Nephron progenitor cell (in vitro differentiated cells): Measurements from ENCODE around the gene CYP20A1.

Experiments
- DNase-seq: peaks from one replicate; pipeline ENCODE4 v3.0.0; 2021
- H3K27ac Mint-ChIP-seq: 2 replicates; pipeline ENCODE4 v1.8.0; 2021; ENCODE audit warnings: mild to moderate bottlenecking, moderate library complexity, mixed read lengths
- H3K27me3 Mint-ChIP-seq: 2 replicates; pipeline ENCODE4 v1.8.0; 2021; ENCODE audit warnings: mild to moderate bottlenecking, low read depth, mixed read lengths; ENCODE audit not compliant: poor library complexity
- H3K36me3 Mint-ChIP-seq: 2 replicates; pipeline ENCODE4 v1.8.0; 2021; ENCODE audit warnings: low read depth, mixed read lengths
- H3K4me1 Mint-ChIP-seq: 2 replicates; pipeline ENCODE4 v1.8.0; 2021; ENCODE audit warnings: mixed read lengths
- H3K4me3 Mint-ChIP-seq: 2 replicates; pipeline ENCODE4 v1.8.0; 2021; ENCODE audit warnings: mild to moderate bottlenecking, moderate library complexity, mixed read lengths
- H3K9me3 Mint-ChIP-seq: 2 replicates; pipeline ENCODE4 v1.8.0; 2021; ENCODE audit warnings: mild to moderate bottlenecking, moderate library complexity, mixed read lengths
- TF ChIP-seq, protein P1 (sequence below): fragments of 200-600 bp; sonication (generic); IDR thresholded peaks from 2 replicates; pipeline ENCODE4 v1.5.0; 2021; ENCODE audit warnings: antibody characterized with exemption

Gene CYP20A1

DNA sequence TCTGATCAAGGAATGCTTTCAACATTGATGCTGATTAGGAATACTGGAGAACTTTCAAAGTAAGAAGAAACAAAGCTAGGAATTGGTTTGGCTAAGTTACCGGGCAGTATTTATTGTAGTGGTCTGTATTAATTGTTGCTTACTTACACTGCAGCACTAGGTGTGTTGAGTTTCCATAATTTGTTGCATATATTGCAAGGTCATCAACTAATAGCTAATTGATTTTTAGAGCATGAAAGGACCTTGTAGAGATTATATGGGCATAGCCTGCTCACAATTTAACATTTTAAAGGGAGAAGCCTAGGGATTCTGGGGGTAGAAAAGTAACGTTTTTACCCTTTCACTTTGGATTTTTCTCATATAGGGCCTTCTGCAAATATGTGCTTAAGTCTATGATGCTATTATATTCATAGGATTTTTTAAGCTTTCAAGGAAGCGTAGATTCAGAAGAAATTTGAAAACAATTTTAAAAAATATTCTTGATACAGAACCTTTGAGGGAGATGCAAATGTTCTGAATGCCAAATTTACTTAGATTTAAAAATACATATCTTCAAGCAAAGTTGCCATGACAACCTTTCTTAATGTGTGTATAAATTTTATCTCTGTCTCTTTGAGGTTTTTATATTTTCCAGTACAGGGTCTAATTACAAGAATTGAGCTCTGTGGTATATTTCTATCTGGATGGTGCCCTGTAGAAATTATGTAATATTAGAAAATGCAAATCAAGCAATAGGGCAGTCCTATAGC is 72.0 kb downstream of the CYP20A1 start:
- TF ChIP-seq, protein P1, sequence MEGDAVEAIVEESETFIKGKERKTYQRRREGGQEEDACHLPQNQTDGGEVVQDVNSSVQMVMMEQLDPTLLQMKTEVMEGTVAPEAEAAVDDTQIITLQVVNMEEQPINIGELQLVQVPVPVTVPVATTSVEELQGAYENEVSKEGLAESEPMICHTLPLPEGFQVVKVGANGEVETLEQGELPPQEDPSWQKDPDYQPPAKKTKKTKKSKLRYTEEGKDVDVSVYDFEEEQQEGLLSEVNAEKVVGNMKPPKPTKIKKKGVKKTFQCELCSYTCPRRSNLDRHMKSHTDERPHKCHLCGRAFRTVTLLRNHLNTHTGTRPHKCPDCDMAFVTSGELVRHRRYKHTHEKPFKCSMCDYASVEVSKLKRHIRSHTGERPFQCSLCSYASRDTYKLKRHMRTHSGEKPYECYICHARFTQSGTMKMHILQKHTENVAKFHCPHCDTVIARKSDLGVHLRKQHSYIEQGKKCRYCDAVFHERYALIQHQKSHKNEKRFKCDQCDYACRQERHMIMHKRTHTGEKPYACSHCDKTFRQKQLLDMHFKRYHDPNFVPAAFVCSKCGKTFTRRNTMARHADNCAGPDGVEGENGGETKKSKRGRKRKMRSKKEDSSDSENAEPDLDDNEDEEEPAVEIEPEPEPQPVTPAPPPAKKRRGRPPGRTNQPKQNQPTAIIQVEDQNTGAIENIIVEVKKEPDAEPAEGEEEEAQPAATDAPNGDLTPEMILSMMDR, result no peak
- peaks cover 41% of the 10 kb centered on the region for H3K36me3 Mint-ChIP-seq
- no peak overlapping the region for H3K4me3 Mint-ChIP-seq
- no peaks in the 10 kb centered on the region for H3K4me1 Mint-ChIP-seq
- no peak for DNase-seq
- H3K27ac Mint-ChIP-seq, result no peak overlapping the region
- H3K27me3 Mint-ChIP-seq, result peaks cover 2% of the 10 kb centered on the region
- H3K9me3 Mint-ChIP-seq, result peaks cover 27% of the 10 kb centered on the region

DNA sequence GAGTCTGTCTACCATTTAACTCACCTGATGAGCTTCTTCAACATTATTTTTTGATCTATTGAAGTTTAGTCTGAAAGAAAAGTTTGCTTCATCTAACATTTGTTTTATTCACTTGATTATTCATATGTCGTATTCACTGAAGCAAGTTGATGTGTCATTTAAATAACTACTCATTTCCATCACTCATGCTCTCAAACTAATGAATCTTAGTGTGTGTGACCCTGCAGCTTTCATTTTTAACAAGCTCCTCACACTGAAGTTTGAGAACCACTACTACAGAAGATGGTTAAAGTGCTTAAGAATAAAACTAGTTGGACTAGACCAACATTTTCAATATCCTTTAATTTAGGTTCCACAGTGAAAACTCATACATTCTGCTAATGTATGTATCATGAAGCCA is 87.5 kb downstream of the CYP20A1 start:
- TF ChIP-seq, protein P1, result no peak
- H3K27ac Mint-ChIP-seq, result no peak overlapping the region
- H3K4me1 Mint-ChIP-seq, result peaks cover 43% of the 10 kb centered on the region
- H3K36me3 Mint-ChIP-seq, result peaks cover 16% of the 10 kb centered on the region
- no peak for DNase-seq
- H3K27me3 Mint-ChIP-seq, result peaks cover 3% of the 10 kb centered on the region
- H3K9me3 Mint-ChIP-seq, result peaks cover 4% of the 10 kb centered on the region
- H3K4me3 Mint-ChIP-seq, result peak overlapping the region; percentile 18

DNA sequence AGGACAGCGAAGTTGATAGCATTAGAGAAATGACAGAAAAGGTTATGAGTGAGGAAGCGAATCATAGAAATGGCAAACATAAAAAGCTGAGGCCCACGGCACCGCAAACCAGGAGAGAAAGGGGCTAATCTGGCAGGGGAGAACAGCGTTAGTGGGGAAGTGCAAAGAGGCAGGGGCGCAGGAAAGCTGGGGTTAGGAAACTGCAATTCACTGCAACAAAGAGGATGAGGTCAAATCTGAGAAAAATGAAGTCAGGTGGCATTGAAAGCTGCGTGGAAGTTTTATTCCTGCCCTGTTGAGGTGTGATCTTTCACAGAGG is 88.7 kb downstream of the CYP20A1 start:
- Mint-ChIP-seq H3K36me3 (peaks cover 23% of the 10 kb centered on the region), H3K27me3 (peaks cover 3% of the 10 kb centered on the region), H3K4me1 (peaks cover 43% of the 10 kb centered on the region), H3K9me3 (peaks cover 4% of the 10 kb centered on the region), H3K4me3 (peak overlapping the region; percentile 92), H3K27ac (peak overlapping the region; percentile 99)
- TF ChIP-seq, protein P1, result no peak
- no peak for DNase-seq

DNA sequence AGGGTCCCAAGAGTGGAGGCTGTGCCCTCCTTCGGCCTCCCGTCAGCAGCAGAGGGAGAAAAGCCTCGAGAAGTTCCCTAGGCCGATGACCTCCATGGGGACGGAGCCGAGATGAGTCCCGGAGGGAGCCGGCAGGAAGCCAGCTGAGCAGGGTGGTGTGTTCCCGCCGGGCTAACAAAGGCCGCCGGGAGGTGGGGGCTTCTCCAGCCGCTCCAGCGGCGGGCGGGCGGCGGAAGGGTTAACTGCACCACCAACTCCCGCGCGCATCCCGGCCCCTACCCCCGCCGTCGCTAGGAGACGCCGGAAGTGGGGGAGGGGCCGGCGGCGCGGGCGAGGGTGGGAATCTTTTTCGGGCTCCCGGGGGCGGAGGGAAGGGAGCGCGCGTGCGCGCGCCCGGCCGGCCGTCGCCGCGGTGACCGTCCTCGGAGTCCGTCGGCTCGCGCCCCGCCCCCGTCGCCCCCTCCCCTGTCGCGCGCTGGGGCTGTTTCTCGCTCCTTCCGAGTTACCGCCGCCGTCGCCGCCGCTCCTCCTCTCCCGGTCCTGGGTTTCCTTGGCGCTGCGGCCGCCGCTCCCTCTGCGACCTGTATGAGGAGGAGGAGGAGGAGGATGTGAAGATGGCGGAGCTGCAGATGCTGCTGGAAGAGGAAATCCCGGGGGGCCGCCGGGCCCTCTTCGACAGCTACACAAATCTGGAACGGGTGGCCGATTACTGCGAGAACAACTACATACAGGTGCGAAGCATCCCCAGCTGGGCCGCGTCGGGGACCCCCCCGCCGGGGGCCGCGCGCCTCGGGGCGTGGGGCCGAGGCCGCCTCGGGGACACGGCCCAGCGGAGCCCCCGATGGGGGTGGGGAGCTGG is 89.3 kb downstream of the CYP20A1 start, which contains the start of gene ABI2:
Gene ABI2 (plus strand): TSS at position 494 of the 859 bp plus-strand sequence. CDS start 121 bp downstream, at position 615.
- Mint-ChIP-seq H3K4me1 (peaks cover 43% of the 10 kb centered on the region), H3K36me3 (peaks cover 29% of the 10 kb centered on the region), H3K27ac (peak within 1 kb of the TSS; percentile 99), H3K27me3 (peaks cover 3% of the 10 kb centered on the region), H3K4me3 (peak within 1 kb of the TSS; percentile 95), H3K9me3 (peaks cover 4% of the 10 kb centered on the region)
- TF ChIP-seq, protein P1, result no peak
- DNase-seq, result peak; percentile 97

DNA sequence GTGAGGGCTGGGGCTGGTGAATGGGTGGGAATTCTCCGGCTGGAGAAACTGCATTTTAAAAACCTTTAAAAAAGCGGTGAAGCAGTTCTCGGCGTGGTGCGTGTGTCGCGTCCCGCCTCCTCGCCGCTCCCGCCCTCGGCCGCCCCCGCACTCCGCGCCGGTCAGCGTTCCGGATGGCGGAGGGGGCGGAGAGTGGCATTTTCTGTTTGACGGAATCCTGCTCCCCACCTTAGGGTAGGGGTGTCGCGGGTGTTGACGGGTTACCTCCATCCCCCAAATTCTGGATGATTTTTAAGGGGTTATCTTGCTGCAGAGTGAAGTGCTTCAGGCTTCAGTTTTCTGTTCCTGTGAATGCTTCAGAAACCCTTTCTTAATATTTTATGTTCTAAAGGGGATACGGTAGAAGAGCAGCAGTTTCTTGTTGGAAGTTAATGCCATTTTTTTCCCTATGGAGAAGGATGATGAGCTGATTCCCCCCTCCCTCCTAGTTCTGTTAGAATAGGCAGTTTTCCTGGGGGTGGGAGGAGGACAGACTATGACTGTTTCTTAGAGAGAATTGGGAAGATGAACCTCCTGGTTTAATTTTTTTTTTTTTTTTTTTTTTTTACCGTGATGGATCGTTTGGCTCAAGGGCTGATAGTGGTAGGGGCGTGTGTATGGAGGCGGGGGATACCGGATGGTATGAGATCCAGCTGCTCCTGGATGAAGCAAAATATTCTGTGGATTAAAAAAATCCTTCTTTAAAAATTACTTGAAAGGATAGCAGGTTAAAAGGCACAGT is 90.1 kb downstream of the CYP20A1 start:
- DNase-seq, result peak; percentile 71
- TF ChIP-seq, protein P1, result no peak
- Mint-ChIP-seq H3K36me3 (peaks cover 37% of the 10 kb centered on the region), H3K27ac (peak overlapping the region; percentile 95), H3K4me3 (peak overlapping the region; percentile 95), H3K9me3 (peaks cover 4% of the 10 kb centered on the region), H3K27me3 (peaks cover 3% of the 10 kb centered on the region), H3K4me1 (peaks cover 43% of the 10 kb centered on the region)
